SU-DHL-6 (cell line): ENCODE data around the gene PRKCE.

Experiments used
- CTCF ChIP-seq: fragments of 200-600 bp; sonication (generic); IDR thresholded peaks from one replicate; pipeline ENCODE4 v1.5.1; 2017; ENCODE audit warnings: antibody characterized with exemption, mild to moderate bottlenecking, low read length, moderate library complexity; ENCODE audit not compliant: insufficient read depth, poor library complexity, severe bottlenecking
- EZH2phosphoT487 ChIP-seq: fragments of 200-600 bp; sonication (generic), shearing (Covaris generic); conservative IDR thresholded peaks from 2 replicates; pipeline ENCODE4 v1.6.1; 2018; ENCODE audit warnings: mild to moderate bottlenecking, antibody characterized with exemption, low read length, moderate library complexity, mixed read lengths

GRCh38 chr2:46202453-46202852 lies 551.0 kb downstream of the PRKCE start:
- no peak for TF ChIP-seq CTCF
- TF ChIP-seq EZH2phosphoT487, result no peak
